ENCODE results near the gene NEK10.

NEK10 gene

GRCh38 chr3:27160779-27161287 is 208.3 kb downstream of the NEK10 start:
- H3K79me2 ChIP-seq (ENCODE audit: insufficient read depth, low read depth) = no peaks in the 10 kb centered on the region
- H3K27me3 ChIP-seq (ENCODE audit: insufficient read depth, low read depth) = no peaks in the 10 kb centered on the region
- H3K4me2 ChIP-seq = no peak overlapping the region
- H3K4me3 ChIP-seq (IDR thresholded peaks at IDR 0.05; ENCODE audit: insufficient read depth, low read depth, low read length) = no peak overlapping the region
- H4K20me1 ChIP-seq (ENCODE audit: insufficient read depth) = no peaks in the 10 kb centered on the region
- H3K36me3 ChIP-seq (ENCODE audit: insufficient read depth) = no peaks in the 10 kb centered on the region
- no peak overlapping the region for H2AFZ ChIP-seq (ENCODE audit: low read depth)
- no peak for TF ChIP-seq CTCF (conservative IDR thresholded peaks at IDR 0.05; ENCODE audit: low read depth, low read length)
- no peak overlapping the region for H3K9ac ChIP-seq
- H3K4me1 ChIP-seq (ENCODE audit: low read depth, poor library complexity, severe bottlenecking) = no peaks in the 10 kb centered on the region
- H3K27ac ChIP-seq = no peak overlapping the region

GRCh38 chr3:27160146-27160545 is 209.0 kb downstream of the NEK10 start:
- H3K36me3 ChIP-seq (ENCODE audit: insufficient read depth) = no peaks in the 10 kb centered on the region
- TF ChIP-seq CTCF (conservative IDR thresholded peaks at IDR 0.05; ENCODE audit: low read depth, low read length) = no peak
- H3K9ac ChIP-seq = no peak overlapping the region
- H3K4me2 ChIP-seq = no peak overlapping the region
- no peak overlapping the region for H2AFZ ChIP-seq (ENCODE audit: low read depth)
- no peaks in the 10 kb centered on the region for H3K79me2 ChIP-seq (ENCODE audit: insufficient read depth, low read depth)
- H4K20me1 ChIP-seq (ENCODE audit: insufficient read depth) = no peaks in the 10 kb centered on the region
- no peak overlapping the region for H3K27ac ChIP-seq
- no peaks in the 10 kb centered on the region for H3K4me1 ChIP-seq (ENCODE audit: low read depth, poor library complexity, severe bottlenecking)
- no peaks in the 10 kb centered on the region for H3K27me3 ChIP-seq (ENCODE audit: insufficient read depth, low read depth)
- no peak overlapping the region for H3K4me3 ChIP-seq (IDR thresholded peaks at IDR 0.05; ENCODE audit: insufficient read depth, low read depth, low read length)

- Histone ChIP-seq H2AFZ (ENCODE audit: low read depth) (no peak overlapping the region), H3K79me2 (ENCODE audit: insufficient read depth, low read depth) (no peaks in the 10 kb centered on the region)
These were observed 222.0 kb downstream of the NEK10 start for GRCh38 chr3:27147215-27147614.

GRCh38 chr3:27146786-27147185 is 222.4 kb downstream of the NEK10 start:
- no peaks in the 10 kb centered on the region for H3K36me3 ChIP-seq (ENCODE audit: insufficient read depth)
- no peak for TF ChIP-seq CTCF (conservative IDR thresholded peaks at IDR 0.05; ENCODE audit: low read depth, low read length)
- H3K79me2 ChIP-seq (ENCODE audit: insufficient read depth, low read depth) = no peaks in the 10 kb centered on the region
- no peaks in the 10 kb centered on the region for H4K20me1 ChIP-seq (ENCODE audit: insufficient read depth)
- H3K4me3 ChIP-seq (IDR thresholded peaks at IDR 0.05; ENCODE audit: insufficient read depth, low read depth, low read length) = no peak overlapping the region
- no peaks in the 10 kb centered on the region for H3K4me1 ChIP-seq (ENCODE audit: low read depth, poor library complexity, severe bottlenecking)
- no peaks in the 10 kb centered on the region for H3K27me3 ChIP-seq (ENCODE audit: insufficient read depth, low read depth)
- no peak overlapping the region for H3K27ac ChIP-seq
- H3K4me2 ChIP-seq = no peak overlapping the region
- H3K9ac ChIP-seq = no peak overlapping the region
- no peak overlapping the region for H2AFZ ChIP-seq (ENCODE audit: low read depth)

More at GRCh38 chr3:27147215-27147614, 222.0 kb downstream of the NEK10 start:
- no peak for TF ChIP-seq CTCF (conservative IDR thresholded peaks at IDR 0.05; ENCODE audit: low read depth, low read length)
- H3K4me2 ChIP-seq = no peak overlapping the region
- H3K36me3 ChIP-seq (ENCODE audit: insufficient read depth) = no peaks in the 10 kb centered on the region
- no peaks in the 10 kb centered on the region for H3K27me3 ChIP-seq (ENCODE audit: insufficient read depth, low read depth)
- no peaks in the 10 kb centered on the region for H3K4me1 ChIP-seq (ENCODE audit: low read depth, poor library complexity, severe bottlenecking)
- H3K27ac ChIP-seq = no peak overlapping the region
- no peak overlapping the region for H3K4me3 ChIP-seq (IDR thresholded peaks at IDR 0.05; ENCODE audit: insufficient read depth, low read depth, low read length)
- no peak overlapping the region for H3K9ac ChIP-seq
- no peaks in the 10 kb centered on the region for H4K20me1 ChIP-seq (ENCODE audit: insufficient read depth)
